Loucy (cell line): ENCODE measurements around the gene PSD2.

Source experiments
- H2AFZ ChIP-seq: fragments of 200-600 bp; sonication (generic); 2 replicates; pipeline ENCODE4 v1.6.0; 2016; ENCODE audit warnings: antibody characterized with exemption, mild to moderate bottlenecking, low read length, moderate library complexity
- H3F3A ChIP-seq: fragments of 200-600 bp; 2 replicates; pipeline ENCODE4 v1.6.0; 2016; ENCODE audit warnings: antibody characterized with exemption, low read depth, mild to moderate bottlenecking
- H3K27me3 ChIP-seq: fragments of 200-600 bp; sonication (generic); 2 replicates; pipeline ENCODE4 v1.6.1; 2014; ENCODE audit warnings: low read length, mild to moderate bottlenecking; ENCODE audit not compliant: insufficient read depth, poor library complexity, severe bottlenecking
- H3K36me3 ChIP-seq: fragments of 200-600 bp; sonication (generic); 2 replicates; pipeline ENCODE4 v1.6.1; 2016; ENCODE audit warnings: low read length; ENCODE audit not compliant: insufficient read depth
- H3K4me1 ChIP-seq: fragments of 200-600 bp; sonication (generic); 2 replicates; pipeline ENCODE4 v1.5.1; 2014; ENCODE audit warnings: low read length, mild to moderate bottlenecking; ENCODE audit not compliant: insufficient read depth, poor library complexity, severe bottlenecking
- H3K4me2 ChIP-seq: fragments of 200-600 bp; sonication (generic); 2 replicates; pipeline ENCODE4 v1.6.0; 2014; ENCODE audit warnings: antibody characterized with exemption, low read length, low read depth, mild to moderate bottlenecking; ENCODE audit not compliant: poor library complexity, severe bottlenecking
- H3K4me3 ChIP-seq: fragments of 200-600 bp; sonication (generic); 2 replicates; pipeline ENCODE4 v1.5.1; 2014; ENCODE audit warnings: low read length, mild to moderate bottlenecking, mixed read lengths; ENCODE audit not compliant: poor library complexity, severe bottlenecking
- H3K79me2 ChIP-seq: fragments of 200-600 bp; sonication (generic); 2 replicates; pipeline ENCODE4 v1.6.1; 2014; ENCODE audit warnings: low read length; ENCODE audit not compliant: insufficient read depth
- H3K9ac ChIP-seq: fragments of 200-600 bp; sonication (generic); 2 replicates; pipeline ENCODE4 v1.6.0; 2014; ENCODE audit warnings: mild to moderate bottlenecking, low read depth, low read length, moderate library complexity; ENCODE audit not compliant: poor library complexity, severe bottlenecking
- H3K9me2 ChIP-seq: fragments of 200-600 bp; sonication (generic); replicated peaks from 2 replicates; pipeline ENCODE4 v1.6.1; 2016; ENCODE audit warnings: low read depth, low read length, mixed read lengths
- H3K9me3 ChIP-seq: fragments of 200-600 bp; sonication (generic); 2 replicates; pipeline ENCODE4 v1.6.1; 2014; ENCODE audit warnings: mild to moderate bottlenecking, antibody characterized with exemption, low read length, low read depth; ENCODE audit not compliant: insufficient read depth
- H4K20me1 ChIP-seq: fragments of 200-600 bp; sonication (generic); 2 replicates; pipeline ENCODE4 v1.6.0; 2014; ENCODE audit warnings: antibody characterized with exemption, low read length, mild to moderate bottlenecking; ENCODE audit not compliant: insufficient read depth, poor library complexity, severe bottlenecking
- CTCF ChIP-seq: fragments of 200-600 bp; sonication (generic); conservative IDR thresholded peaks from 2 replicates; pipeline ENCODE4 v1.5.1; 2014; ENCODE audit warnings: mild to moderate bottlenecking, antibody characterized with exemption, low read length
- EZH2phosphoT487 ChIP-seq: fragments of 200-600 bp; IDR thresholded peaks from 2 replicates; pipeline ENCODE4 v1.6.1; 2018; ENCODE audit warnings: antibody characterized with exemption, mild to moderate bottlenecking, moderate library complexity, borderline replicate concordance

The PSD2 gene

DNA sequence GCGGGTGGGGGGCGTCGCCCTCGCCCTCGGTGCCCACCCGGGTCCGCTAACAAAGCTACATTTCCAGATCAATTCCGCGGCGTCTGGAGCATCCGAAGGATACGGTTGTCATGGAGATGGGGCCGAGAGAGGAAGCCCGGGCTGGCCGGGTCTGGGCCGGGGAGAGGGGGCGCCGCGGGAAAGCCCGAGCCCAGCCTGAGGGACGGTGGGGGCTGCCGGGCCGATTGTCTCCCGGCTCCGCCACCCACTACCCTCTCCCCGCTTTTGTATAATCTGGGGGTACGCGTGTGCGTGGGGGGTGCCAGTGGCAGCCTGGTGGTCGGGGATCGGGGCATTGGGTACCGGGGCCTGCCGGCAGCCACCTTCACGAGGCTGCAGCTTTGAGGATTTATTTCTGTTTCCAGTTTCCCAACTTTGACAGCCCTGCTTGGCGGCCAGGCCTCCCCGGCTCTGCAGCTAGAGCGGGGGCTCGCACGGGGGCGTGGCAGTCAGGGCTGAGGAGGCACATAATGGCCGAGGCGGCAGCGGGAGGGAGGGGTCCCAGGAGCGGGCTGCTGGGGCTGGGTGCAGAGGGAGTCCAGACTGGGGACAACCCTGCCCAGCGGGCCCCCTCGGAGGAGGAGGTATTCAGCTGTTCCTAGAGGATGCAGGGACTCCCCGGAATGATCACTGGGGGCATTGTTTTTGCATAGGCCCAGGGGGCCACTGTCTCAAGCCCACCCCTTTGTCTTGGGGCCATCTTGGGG lies 626 bp downstream of the PSD2 start:
- Histone ChIP-seq H3K4me1 (no peaks in the 10 kb centered on the region), H4K20me1 (no peaks in the 10 kb centered on the region), H3K79me2 (no peaks in the 10 kb centered on the region), H3K9me2 (no peaks in the 10 kb centered on the region), H3K9ac (no peak overlapping the region), H3K4me3 (no peak overlapping the region), H3F3A (no peaks in the 10 kb centered on the region), H2AFZ (no peak overlapping the region), H3K4me2 (no peak overlapping the region), H3K36me3 (no peaks in the 10 kb centered on the region), H3K9me3 (no peaks in the 10 kb centered on the region), H3K27me3 (no peaks in the 10 kb centered on the region)
- no peak for TF ChIP-seq EZH2phosphoT487
- TF ChIP-seq CTCF = no peak

DNA sequence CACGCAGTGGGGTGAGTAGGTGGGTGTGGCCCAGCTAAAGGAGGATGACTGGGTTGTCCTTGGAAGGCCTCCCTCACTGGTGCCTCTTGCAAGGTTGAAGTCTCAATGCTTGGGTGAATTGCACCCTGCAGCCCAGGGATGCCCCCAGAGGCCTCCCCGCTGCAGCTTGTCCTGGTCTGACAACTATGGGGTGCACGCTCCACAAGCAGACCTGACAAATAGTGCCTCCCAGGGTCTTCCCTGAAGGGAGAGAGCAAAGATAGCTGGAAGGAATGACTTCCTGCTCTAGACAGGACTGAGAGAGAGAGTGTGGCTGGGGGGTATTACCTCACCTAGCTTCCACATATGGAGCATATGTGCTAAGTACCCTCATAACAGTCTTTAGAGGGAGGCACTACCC lies 1.7 kb downstream of the PSD2 start:
- Histone ChIP-seq H4K20me1 (no peaks in the 10 kb centered on the region), H3K9me3 (no peaks in the 10 kb centered on the region), H3K27me3 (no peaks in the 10 kb centered on the region), H3K36me3 (no peaks in the 10 kb centered on the region), H3K4me3 (no peak overlapping the region), H2AFZ (no peak overlapping the region), H3K9ac (no peak overlapping the region), H3K9me2 (no peaks in the 10 kb centered on the region), H3K4me2 (no peak overlapping the region), H3K79me2 (no peaks in the 10 kb centered on the region), H3F3A (no peaks in the 10 kb centered on the region), H3K4me1 (no peaks in the 10 kb centered on the region)
- no peak for TF ChIP-seq CTCF
- no peak for TF ChIP-seq EZH2phosphoT487

GRCh38 chr5:139797856-139798510 lies 2.4 kb downstream of the PSD2 start:
- Histone ChIP-seq H3K9me3 (no peaks in the 10 kb centered on the region), H3K4me3 (no peak overlapping the region), H3K27me3 (no peaks in the 10 kb centered on the region), H3K9me2 (no peaks in the 10 kb centered on the region), H3K79me2 (no peaks in the 10 kb centered on the region), H3K36me3 (no peaks in the 10 kb centered on the region), H4K20me1 (no peaks in the 10 kb centered on the region), H2AFZ (no peak overlapping the region), H3F3A (no peaks in the 10 kb centered on the region), H3K4me2 (no peak overlapping the region), H3K4me1 (no peaks in the 10 kb centered on the region), H3K9ac (no peak overlapping the region)
- TF ChIP-seq EZH2phosphoT487 (no peak), CTCF (no peak)
